Posterior cingulate gyrus (tissue), 11 donors: ENCODE results near the gene PRSS3.
"Not testable (repeated sequence)": the region's sequence is repeated elsewhere in the genome, so short reads cannot be mapped to it uniquely, and the experiment has no call there.

ENCODE experiments used
- DNase-seq, 10 donors: peaks; one replicate each; pipeline versions ENCODE4 v3.0.0 to v3.0.0-alpha.2; 2020 to 2021; ENCODE audit warnings: mixed read lengths in 3 of 10
- intact Hi-C: fragments of 100-400 bp; cut with DNase I; formaldehyde crosslinking; loops from one replicate; pipeline ENCODE4 v1.15.1; 2023

PRSS3 gene

GRCh38 chr9:33795281-33795680, at the start of gene PRSS3:
Gene PRSS3 (plus strand): TSS chr9:33795561. CDS start chr9:33795574, 13 bp downstream.
- intact Hi-C loops: no loop called here
- no peak for DNase-seq

DNA sequence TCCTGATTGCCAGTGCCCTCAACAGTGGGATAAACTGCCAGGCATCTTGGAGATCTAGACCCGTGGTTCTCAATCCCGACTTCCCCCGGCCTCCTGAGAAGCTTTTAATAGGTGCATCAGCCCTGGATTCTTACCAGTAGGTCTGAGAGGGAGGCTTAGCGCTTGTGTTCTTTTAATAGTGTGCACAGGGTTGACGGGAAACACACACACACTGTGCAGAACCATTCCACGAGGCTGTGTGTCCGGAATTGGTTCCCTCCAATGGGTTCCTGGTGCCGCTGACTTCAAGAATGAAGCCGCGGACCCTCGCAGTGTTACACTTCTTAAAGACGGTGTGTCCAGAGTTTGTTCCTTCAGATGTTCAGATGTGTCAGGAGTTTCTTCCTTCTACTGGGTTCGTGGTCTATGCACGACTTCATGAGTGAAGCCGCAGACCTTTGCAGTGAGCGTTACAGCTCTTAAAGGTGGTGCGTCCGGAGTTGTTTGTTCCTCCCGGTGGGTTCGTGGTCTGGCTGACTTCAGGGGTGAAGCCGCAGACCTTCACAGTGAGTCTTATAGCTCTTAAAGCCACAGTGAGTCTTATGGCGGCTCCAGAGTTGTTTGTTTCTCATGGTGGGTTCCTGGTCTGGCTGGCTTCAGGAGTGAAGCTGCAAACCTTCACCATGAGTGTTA, 46.6 kb upstream of the PRSS3 start:
- no peak for DNase-seq
- intact Hi-C loops: no loop called here

- intact Hi-C loops, DNase-seq: not testable (repeated sequence)
These were observed 46.1 kb upstream of the PRSS3 start for GRCh38 chr9:33749305-33749654.

- intact Hi-C loops: no loop called here
- DNase-seq: peak in 3 of 10 donors; percentile 12 to 78 (median 73)
These were observed 45.0 kb upstream of the PRSS3 start for GRCh38 chr9:33750307-33750838.

DNA sequence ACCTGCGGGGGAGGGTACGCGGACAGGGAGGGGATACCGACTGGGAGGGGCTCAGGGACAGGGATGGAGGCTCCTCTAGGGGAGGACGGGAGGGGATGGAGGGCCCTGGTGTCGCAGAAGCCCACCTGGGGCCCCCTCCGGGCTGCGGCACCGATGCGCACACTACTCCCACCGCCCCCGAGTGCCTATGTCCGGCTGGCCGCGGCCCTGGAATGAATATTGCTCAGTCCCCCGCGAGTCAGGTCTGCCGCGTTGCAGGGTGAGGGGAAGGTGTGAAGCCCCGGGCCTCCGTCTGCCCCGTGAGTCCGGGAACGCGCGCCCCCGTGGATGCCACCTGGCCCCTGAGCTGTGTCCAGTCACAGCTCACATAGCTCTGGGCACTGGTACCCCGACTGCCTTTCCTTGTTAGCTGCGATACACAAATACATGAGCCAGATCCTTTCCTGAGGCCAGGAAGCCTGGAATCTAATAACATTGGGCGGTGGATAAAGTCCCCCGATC, 44.5 kb upstream of the PRSS3 start:
- peak in 3 of 10 donors; percentile 69 to 82 (median 82) for DNase-seq
- intact Hi-C loops: no loop called here

GRCh38 chr9:33751536-33752129, 43.7 kb upstream of the PRSS3 start:
- intact Hi-C loops: no loop called here
- DNase-seq: no peak

DNA sequence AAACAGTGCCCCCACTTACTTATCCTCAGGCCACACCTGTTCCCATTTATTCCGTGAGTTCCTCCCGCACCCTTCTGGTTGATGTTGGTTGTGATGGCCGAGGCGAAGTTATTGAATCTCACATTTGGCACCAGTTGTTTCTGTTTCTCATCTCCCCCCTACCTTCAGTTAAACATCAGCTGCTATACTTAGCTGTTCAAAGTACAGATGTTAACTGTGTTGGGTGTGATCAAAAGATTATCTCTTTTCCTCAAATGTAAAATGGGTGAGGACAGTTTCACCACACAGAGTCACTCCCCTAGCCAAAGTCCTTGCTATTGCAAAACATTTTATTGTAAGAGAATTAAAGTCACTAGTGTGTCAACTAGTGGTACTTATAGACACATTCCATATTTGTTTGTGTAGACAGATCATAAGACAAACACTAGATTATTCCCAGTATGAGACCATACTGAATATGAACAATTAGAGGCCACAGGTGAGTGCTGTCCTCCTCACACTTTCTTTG, 43.2 kb upstream of the PRSS3 start:
- DNase-seq: no peak
- intact Hi-C loops: no loop called here

DNA sequence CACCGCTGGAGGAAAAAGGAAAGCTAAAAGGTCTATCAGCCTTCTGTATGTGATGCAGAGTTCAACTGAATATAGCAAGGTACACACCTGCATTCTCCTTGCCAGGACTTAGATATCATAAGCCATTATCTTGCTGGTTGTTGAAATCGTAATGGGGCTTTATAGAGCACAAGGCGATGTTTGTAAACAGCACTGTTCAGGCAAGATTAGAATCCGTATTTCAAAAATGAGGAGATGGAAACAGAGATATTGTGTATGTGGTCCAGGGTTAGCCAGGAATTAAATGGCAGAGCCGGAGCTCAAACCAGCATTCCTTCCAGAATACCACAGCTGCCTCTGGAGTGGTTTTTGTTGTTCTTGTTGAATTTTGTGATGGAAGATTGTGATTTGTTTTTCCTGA, 42.6 kb upstream of the PRSS3 start:
- DNase-seq, intact Hi-C loops: not testable (repeated sequence)

DNA sequence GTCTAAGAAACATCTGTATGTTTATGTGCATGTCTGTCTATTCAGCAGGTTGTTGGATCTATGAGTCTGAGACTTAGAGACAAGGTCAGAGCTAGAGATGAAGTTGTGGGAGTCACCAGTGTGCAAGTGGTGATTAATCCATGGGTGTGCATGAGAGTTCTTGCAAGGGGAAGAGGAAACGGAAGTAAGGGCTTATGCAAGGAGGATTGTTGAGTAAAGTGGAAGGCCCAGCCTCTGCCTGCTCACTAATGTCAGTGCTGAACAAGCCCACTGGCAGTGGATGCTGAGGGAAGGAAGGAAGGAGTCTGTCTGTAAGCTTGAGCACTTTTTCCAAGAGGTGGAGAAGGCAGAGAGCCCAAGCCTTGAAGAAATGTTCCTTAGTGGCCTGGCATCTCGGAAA, 35.7 kb upstream of the PRSS3 start:
- intact Hi-C loops, DNase-seq: not testable (repeated sequence)

- intact Hi-C loops: no loop called here
- DNase-seq: no peak
These were observed 33.0 kb upstream of the PRSS3 start for GRCh38 chr9:33762343-33762742.

GRCh38 chr9:33763709-33764108, 31.7 kb upstream of the PRSS3 start:
- DNase-seq, intact Hi-C loops: not testable (repeated sequence)

DNA sequence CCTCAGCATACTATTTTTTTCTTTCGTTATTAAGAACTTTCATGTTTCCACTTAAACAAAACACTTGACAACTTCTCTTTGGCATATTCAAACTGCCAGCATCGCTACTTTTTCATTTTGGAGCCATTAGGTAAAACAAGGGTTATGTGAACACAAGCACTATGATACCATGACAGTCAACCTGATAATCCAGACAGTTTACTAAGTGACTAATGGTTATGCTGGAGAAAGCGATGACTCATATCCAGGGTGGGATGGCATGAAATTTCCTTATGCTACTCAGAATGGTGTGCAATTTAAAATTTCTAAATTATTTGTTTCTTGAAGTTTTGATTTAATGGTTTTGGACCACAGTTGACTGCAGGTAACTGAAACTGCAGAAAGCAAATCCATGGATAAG, 29.9 kb upstream of the PRSS3 start:
- intact Hi-C loops: no loop called here
- DNase-seq: no peak

DNA sequence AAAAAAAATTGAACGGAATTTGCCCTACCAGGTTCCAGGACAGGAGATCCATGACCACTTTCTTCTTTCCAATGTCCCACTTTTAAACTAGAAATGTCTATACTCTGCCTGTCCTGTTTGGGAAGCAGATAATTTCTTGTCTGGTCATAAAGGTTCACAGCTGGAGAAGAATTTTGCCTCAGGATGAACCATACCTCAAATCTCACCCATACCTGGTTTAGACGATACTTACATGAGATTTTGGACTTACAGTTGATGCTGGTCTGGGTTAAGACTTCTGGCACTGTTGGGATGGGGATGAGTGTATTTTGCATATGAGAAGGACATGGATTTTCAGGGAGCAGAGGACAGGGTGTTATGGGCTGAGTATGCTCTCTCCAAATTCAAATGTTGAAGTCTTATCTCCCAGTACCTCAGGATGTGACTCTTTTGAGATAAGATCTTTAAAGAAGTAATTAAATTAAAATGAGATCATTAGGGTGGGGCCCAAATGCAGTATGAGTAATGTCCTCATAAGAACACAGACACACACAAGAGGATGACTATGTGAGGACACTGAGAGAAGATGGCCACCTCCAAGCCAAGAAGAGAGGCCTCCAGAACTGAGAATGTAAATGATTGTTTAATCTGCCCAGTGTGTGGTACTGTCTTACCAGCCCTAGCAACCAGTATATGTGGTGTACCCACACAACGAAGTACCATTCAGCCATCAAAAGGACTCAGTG, 25.0 kb upstream of the PRSS3 start:
- intact Hi-C loops, DNase-seq: not testable (repeated sequence)

DNA sequence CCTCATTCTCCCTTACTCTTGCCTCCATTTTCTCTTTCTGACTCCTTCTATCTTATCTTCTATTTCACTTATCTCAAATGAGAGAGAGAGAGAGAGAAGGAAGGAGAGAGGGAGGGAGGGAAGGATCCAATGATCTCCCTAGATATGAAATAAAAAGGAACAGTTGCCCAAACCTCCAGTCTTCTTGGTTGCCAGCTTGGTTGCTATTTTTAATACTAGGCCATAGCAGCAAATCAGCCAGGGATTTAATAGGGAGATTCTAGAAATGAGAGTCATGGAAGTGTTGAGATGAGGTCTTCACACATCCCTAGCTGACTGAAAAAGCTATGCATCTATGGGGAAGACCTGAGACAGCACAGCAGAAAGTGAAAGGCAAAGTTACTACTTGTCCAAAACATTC, 22.2 kb upstream of the PRSS3 start:
- DNase-seq, intact Hi-C loops: not testable (repeated sequence)

GRCh38 chr9:33774074-33774659, 21.2 kb upstream of the PRSS3 start:
- intact Hi-C loops, DNase-seq: not testable (repeated sequence)

GRCh38 chr9:33776578-33776977, 18.8 kb upstream of the PRSS3 start:
- intact Hi-C loops: no loop called here
- no peak for DNase-seq

GRCh38 chr9:33778700-33779351, 16.5 kb upstream of the PRSS3 start:
- intact Hi-C loops: no loop called here

DNA sequence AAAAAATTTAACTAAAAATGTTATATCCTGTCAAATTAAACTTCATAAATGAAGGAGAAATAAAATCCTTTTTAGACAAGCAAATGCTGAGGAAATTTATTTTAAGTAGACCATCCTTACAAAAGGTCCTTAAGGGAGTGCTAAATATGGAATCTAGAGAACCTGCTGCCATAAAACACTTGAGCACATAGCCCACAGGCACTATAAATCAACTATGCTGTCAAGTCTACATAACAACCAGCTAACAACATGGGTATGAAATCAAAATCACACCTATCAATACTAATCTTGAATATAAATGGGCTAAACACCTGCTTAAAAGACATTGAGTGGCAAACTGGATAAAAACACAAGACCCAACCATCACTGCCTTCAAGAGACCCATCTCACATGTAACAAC, 15.1 kb upstream of the PRSS3 start:
- DNase-seq: no peak
- intact Hi-C loops: no loop called here

More at GRCh38 chr9:33778700-33779351, 16.5 kb upstream of the PRSS3 start:
- peak in 3 of 10 donors; percentile 12 to 31 (median 28) for DNase-seq

GRCh38 chr9:33781736-33782135, 13.6 kb upstream of the PRSS3 start:
- intact Hi-C loops: no loop called here
- DNase-seq: no peak
